Kidney capillary endothelial cell (primary cell): ENCODE results near the gene KLHL11.
A peak's percentile ranks its signal among the peaks of the same experiment; 100 is the strongest.
"Not testable (repeated sequence)": the region's sequence is repeated elsewhere in the genome, so short reads cannot be mapped to it uniquely, and the experiment has no call there.

ENCODE experiments used
- DNase-seq: peaks from one replicate; pipeline ENCODE4 v3.0.0-alpha.2; 2018; ENCODE audit warnings: low spot score

KLHL11 gene

GRCh38 chr17:41836550-41837196 is 28.6 kb downstream of the KLHL11 start:
- DNase-seq, result no peak

- peak; percentile 35 for DNase-seq
Measured at GRCh38 chr17:41835800-41836549, 29.2 kb downstream of the KLHL11 start, which contains the start of gene NT5C3B. NT5C3B (minus strand) TSS chr17:41836232; CDS start chr17:41836193, 39 bp downstream.

GRCh38 chr17:41835214-41835799 is 29.9 kb downstream of the KLHL11 start:
- no peak for DNase-seq

- DNase-seq, result not testable (repeated sequence)
Measured at GRCh38 chr17:41829961-41830360, 35.3 kb downstream of the KLHL11 start.

GRCh38 chr17:41825175-41825845 is 39.9 kb downstream of the KLHL11 start:
- DNase-seq, result no peak

- no peak for DNase-seq
Measured at GRCh38 chr17:41824086-41824485, 41.1 kb downstream of the KLHL11 start.

GRCh38 chr17:41823580-41823979 is 41.6 kb downstream of the KLHL11 start:
- DNase-seq, result no peak

GRCh38 chr17:41823141-41823524 is 42.1 kb downstream of the KLHL11 start:
- no peak for DNase-seq

GRCh38 chr17:41822216-41823140 is 42.7 kb downstream of the KLHL11 start:
- no peak for DNase-seq

- no peak for DNase-seq
Measured at GRCh38 chr17:41821776-41822175, 43.4 kb downstream of the KLHL11 start.

- no peak for DNase-seq
Measured at GRCh38 chr17:41818024-41818423, 47.2 kb downstream of the KLHL11 start.

- no peak for DNase-seq
Measured at GRCh38 chr17:41816637-41817320, 48.4 kb downstream of the KLHL11 start.

GRCh38 chr17:41814195-41814594 is 51.0 kb downstream of the KLHL11 start:
- DNase-seq, result no peak

- no peak for DNase-seq
Measured at GRCh38 chr17:41813699-41814124, 51.5 kb downstream of the KLHL11 start.

- no peak for DNase-seq
Measured at GRCh38 chr17:41813152-41813680, 52.0 kb downstream of the KLHL11 start.

GRCh38 chr17:41812381-41813151 is 52.7 kb downstream of the KLHL11 start, which contains the start of gene FKBP10:
FKBP10 (plus strand) TSS chr17:41813004; CDS start chr17:41813035, 31 bp downstream.
- peak; percentile 64 for DNase-seq

- peak; percentile 63 for DNase-seq
Measured at GRCh38 chr17:41811549-41812380, 53.5 kb downstream of the KLHL11 start, which contains the start of gene P3H4. P3H4 (minus strand) TSS chr17:41811949; CDS start chr17:41811915, 34 bp downstream.
